EH (cell line): ENCODE results near the gene NDST3.

Experiments used
- DNase-seq: peaks from one replicate; pipeline ENCODE4 v3.0.0-alpha.2; 2015; ENCODE audit warnings: low read depth

NDST3 gene

DNA sequence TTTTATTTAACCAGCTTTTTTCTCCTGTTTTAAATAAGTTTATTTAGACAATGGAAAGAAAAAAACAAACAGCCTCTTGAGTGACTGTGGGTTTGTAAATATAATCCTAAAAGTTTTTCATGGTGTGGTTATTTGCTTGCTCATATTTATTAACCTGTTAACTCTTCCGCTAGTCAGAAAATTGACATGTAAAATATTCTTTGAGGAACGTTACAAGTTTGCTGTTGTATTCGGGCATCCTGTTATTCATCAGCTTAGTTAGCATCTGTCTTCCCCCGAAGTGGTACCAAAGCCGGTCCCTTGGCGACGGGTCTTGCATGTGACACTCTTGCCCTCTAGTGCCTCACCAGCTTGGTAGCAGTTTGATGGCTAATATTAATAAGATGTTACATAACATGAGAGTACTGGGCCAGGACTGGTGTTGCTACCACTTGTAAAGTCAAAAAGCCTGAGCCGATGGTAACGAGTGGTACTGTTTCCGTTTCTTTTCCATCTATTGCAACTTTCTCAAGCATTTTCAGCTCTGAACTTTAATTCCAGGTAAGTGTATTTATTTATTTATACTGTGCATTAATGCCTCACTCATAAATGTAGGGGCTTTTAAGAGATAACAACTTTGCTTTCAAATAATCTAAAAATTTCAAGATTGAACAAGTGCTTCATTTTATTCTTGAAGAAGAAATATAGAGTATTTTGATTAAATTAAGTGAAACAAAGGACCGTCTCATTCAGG, at the start of gene NDST3:
Gene NDST3, plus strand, starts transcription at position 434 of the 733 bp plus-strand sequence. CDS start 19,425 bp downstream, outside the sequence.
- DNase-seq: peak; percentile 73

DNA sequence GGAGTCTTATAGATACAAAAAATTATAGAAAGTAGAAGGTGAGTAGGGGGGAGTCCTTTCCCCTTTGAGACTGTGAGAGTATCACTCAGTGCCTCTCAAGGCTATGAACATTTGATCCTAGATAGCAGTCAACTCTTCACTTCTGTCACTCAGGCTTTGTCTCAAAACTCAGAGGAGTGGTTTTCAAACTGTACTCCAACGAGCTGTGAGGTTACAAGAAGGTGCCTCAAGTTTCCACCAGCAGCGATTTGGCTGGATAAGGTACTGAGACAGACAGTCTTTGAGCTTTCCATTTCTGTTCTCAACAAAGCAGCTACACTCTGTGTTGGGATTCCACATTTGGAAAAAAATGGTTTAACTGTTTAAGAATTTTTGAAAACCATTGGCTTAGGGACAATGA, 48.0 kb upstream of the NDST3 start:
- no peak for DNase-seq

DNA sequence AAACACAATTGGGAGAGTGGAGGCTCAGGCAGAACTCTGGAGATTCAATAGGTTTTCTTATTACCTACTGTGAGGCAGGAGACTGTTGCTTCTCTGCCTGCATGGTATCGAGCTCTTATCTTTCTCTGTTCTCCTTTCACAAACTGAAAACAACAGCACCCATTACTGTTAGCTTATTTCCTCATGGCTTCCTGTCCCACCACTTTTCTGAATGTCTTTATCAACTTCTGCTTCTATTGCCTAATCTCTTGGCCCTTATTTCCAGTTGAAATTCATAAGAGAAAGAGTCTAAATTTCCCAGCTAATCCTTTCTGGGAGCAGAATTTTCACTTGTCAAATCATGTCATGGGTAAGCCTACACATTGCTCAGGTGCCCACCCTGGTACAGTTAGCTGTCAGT, 46.8 kb upstream of the NDST3 start:
- DNase-seq: no peak

DNA sequence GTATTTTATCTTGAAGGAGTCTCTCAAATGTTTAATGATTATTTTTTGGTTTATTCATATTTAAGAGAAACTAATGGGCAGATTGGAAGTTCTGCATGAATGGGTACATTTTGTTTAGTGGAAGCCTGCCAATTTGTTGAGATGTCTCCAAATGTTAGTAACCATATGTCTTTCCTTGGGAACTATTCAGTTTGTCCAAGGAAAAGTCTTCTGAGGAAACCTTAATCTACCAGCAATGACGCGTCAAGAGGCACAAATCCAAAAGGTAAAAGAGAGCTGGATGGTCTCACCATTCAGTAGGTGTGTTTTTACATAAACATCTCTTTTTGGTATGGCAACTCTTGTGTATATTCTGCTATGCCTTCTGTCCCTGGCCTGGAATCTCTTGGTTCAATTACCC, 37.4 kb upstream of the NDST3 start:
- no peak for DNase-seq

DNA sequence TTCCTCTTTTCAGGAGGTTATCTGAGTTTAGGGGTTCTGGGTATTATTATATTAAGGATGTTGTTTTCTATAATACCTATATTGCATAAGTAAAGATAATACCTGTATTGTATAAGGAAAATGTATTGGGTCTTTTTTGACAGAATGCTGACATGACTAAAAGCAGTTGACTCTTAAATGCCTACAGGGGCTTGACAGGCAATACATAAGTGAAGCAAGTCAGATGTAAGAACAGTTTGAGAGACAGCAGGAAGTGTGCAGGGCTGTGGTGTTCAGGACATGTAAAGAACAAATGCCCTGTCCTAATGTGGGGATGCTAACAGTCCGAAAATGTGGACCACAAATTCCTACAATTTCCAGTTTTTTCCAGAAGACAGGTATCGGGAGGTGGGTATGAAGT, 30.2 kb upstream of the NDST3 start:
- no peak for DNase-seq

DNA sequence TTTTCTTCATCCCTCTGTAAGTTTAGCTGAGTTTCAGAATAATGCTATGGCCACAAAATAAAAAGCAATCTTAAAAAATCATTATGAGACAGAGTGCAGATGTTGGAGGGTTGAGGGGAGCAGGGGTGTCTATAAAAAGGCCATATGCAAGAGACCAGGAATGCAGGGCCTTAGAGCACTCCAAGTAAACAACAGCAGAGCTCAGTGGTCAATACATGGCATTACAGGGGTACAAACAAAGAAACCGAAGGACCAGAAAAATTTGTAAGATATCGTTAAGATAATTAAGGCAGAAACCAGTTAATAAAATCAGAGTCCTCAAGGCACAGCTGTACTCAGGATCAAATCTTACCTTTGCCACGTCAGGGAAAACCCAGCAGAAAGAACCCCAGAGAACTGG, 28.4 kb upstream of the NDST3 start:
- no peak for DNase-seq

DNA sequence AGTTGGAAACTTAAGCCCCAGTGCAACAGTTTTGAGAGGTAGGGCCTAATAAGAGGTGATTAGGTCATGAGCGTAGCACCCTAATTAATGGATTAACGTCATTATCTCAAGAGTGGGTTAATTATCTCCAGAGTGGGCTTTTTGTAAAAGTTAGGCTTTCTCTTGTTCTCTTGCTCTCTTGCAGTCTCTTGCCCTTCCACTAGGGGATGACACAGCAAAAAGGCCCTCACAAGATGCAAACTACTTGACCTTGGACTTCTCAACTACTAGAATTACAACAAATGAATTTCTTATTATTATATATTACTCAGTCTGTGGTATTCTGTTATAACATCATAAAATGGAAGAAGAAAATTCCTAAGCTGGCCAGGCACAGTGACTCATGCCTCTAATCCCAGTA, 22.1 kb upstream of the NDST3 start:
- peak; percentile 35 for DNase-seq

DNA sequence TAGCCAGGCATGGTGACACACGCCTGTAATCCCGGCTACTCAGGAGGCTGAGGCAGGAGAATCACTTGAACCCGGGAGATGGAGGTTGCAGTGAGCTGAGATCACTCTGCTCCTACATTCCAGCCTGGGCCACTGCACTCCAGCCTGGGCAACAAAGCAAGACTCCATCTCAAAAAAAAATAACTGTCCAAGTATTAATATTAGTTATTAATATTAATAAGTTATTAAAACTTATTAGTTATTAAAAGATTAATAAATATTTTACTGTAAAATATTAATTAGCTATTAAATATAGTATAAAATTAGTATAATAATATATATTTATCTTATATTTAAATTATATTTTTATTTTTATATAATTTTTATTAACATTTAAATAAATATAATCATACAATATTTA, 19.5 kb upstream of the NDST3 start:
- no peak for DNase-seq

DNA sequence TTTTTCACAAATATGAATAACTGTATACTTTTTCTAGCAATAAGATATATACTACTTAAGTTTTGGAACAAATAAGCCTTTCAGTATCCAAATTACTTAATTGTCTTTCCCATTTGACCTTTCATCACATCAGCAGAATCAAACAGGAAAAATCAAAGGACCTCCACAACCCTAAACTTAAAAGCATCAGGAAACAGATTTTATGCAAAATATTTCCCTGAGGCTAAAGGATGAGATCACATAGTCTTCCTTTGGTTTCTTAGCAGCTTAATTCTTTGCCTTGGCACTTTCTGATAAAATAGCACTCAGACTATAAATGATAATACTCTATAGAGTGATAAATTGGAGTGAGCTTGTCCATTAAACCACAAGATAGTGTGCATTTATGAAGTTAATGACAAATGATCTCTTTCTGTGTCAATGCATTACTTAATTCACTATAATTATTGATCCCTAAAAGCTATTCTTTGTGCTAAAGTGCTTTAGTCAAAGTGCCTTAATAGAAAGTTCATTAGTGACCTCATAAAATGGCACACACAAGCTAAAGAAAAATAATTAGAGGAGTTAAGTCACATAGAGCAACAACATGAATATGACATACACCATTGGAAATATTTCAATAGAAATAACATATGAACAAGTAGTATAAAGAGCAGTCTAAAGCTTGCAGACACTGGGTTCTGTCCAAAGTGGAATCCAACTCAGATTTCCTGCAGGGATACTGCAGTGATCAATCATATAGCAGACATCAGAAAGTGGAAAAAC, 15.7 kb upstream of the NDST3 start:
- DNase-seq: no peak

DNA sequence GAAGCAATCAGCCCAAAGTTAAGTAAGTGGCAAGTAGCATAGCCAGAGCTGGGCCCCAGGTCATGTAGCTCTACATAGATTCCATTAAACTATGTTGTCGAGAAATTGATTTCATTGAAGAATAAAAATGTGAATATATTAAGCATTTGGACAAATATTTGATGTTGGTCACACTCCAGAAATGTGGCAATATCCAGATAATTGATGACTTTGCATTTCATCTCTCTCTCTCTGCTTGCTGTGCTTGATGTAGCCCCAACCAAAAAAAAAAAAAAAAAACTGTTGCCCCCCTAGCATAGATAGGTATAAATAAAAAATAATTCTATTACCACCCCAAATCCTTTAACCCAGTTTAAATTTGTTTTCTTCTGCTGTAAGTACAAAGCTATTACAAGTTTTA, 7.5 kb upstream of the NDST3 start:
- no peak for DNase-seq

DNA sequence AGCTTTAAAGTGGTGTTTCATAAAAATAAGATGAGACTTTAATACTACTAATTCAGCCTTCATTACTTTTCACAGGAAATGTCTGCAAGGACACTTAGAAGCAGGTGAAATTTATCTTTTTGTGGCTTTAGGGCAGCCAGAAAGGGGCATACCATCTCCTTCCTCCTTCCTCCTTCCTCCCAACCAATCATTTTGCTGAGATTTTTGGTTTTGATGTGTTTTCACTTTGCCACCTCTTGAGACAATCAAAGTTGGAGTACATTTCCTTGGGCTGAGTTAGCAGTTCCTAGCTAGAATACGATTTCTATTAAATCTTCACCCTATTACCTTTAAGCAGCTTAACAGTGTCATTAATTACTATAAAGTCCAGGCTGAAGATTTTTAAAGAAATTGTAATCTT, 5.1 kb upstream of the NDST3 start:
- DNase-seq: no peak

DNA sequence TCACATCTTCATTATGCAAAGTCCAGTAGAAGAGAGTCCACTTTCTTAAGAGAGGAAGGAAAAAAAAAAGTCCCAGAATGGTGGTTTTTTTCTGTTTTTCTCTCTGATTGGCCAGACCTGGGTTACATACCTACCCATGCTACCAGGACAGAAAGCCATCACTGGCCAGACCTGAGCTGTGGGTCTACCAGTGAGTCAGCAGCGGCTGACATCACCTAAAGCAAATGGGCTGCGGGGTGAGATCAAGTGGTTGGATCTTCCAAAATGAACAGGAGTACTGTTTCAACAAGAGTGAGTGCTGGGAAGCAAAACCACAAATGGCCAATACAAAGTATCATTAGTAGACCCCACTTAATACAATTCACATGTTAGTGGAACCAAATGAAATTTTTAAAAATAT, 1.6 kb upstream of the NDST3 start:
- peak; percentile 11 for DNase-seq

DNA sequence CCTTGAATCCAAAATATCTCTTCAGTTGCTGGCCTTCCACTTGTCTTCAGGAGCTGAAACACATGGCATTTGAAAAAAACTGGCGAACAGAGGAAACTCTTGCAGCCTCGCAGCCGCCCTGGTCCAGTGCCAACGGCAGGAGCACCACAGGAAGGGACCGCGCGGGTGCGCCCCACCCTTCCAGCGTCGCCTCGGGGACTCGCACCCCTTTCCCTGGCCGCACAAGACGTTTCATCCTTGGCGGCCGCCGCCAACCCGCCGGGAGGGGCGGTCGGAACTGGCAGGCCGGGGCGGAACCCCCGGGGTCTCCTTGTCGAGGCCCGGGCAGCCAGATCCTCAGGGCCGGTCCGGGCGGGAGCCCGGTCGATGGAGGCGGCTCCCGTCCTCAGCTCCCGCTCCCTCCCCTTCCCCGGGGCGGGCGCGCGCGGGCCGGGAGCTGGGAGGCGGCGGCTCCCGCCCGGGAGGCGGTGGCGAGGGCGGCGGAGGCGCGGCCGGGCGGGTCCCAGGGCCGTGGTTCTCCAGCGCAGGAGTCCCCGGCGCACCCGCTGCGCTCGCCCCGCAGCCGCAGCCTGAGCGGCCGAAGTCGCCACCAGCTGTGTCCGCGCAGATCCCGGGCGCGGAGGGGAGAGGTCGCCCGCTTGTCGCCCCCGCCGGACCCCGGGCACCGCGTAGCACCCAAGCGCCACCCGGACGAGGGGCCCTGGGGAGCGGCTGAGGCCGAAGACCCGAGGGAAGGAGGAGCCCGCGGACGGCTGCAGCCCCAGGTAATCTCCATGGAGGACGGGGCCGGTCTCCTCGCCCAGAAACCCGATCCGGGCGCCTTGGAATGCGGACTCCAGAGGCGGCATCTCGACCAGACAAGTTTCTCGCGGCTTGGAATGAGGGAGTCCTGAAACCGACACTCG, 886 bp upstream of the NDST3 start:
- peak; percentile 53 for DNase-seq

DNA sequence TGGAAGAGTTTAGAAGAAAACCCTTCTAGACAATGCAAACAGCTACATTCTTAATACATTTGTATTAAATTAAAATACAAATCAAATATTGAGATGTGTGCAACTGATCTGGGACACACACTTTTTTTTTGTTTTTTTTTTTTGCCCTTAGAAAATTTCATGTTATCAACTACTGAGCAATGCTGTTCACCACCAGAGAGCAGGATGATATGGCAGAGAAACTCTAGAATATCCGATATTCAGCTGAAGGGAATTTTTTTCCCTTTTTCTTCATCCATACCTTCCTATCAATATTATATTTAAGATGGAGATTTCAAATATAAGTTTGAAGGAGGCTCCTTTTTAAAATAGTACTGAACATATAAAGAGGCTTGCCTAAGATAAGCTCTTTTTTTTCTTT, 1.0 kb downstream of the NDST3 start:
- DNase-seq: no peak

DNA sequence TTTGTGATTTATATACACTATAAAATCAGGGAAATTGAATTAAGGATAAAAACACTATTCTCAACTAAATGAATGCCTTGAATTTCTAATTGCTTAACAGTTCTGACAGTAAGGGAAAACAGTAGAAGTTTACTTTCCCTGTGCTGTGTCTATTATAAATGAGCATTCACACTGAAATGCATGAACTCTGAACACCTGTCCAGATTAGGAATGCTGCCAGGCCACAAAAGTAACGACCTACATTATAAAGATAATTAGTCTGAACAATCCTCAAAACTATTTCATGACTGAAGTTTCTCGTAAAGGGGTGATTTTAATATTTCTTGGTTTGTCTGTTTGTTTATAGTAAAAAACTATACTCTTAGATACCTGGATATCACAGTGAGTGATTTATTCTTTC, 2.0 kb downstream of the NDST3 start:
- DNase-seq: no peak

DNA sequence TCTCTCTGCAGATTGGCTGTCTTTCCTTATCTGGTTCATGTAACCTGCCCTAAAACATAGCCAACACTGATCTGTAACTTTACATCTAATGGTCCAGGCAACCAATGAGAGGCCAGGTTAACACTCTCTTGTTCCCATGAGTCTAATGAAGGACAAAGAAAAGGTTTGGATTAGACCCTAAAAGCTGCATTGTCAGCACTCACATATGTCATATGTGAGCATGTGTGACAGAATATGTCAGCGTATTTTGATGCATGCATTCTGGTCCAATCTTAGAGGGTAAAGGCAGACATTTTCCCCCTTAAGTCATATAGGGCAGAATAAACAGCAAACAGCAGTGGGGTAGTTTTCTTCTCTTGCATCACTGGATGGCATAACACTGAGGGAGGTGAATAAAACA, 3.7 kb downstream of the NDST3 start:
- DNase-seq: no peak

DNA sequence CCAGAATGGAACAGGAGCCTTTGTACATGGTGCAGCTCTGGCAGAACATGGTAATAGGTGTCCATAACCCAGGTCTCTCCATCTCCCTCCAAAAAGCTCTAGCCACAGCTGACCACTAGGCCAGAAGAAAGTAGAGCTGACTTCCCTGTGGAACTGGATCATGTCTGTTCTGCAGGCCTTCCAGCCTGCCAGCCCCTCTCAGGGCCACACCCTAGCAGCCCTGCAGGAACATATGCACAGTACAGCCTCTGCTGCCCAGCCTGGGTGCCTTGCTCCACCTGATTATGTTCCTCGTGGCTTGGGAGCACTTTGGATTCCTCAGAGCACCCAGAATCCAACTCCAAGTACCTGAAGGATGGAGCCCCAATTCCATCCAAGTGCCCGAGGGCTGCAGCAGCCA, 12.0 kb downstream of the NDST3 start:
- no peak for DNase-seq

DNA sequence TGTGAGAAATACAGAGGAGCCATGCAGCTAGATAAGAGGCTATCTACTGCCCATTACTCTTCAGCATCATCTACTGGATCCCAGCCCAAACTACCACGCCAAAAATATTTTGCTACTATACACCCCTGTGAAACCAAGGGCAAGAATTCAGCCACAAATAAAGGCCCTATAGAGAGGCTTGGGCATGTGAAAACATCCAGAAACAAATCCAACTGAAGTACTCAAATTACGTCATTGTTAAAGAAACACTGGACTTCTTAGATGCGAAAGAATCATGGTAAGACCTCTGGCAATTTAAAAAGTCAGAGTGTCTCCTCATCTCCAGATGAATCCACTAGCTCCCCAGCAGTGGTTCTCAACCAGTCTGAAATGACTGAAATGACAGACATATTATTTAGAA, 12.8 kb downstream of the NDST3 start:
- DNase-seq: no peak

DNA sequence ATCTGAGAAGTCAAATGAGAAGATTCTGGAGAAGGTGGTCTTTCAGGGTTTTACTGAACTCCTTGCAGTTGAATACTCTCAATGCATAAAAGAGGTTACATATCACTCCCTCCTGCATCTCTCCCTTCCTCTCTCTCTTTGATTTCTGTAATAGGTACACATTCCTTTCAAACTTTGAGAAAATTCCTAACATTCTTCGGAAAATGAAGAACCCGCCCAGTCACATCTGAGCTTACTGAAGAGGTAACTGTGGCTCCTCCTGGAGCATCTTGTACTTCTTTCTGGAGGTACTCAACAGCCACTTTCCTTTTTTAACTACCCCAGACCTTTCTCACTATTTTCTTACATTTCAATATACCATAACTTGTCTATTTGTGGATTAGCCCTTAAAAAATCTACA, 24.7 kb downstream of the NDST3 start:
- no peak for DNase-seq

DNA sequence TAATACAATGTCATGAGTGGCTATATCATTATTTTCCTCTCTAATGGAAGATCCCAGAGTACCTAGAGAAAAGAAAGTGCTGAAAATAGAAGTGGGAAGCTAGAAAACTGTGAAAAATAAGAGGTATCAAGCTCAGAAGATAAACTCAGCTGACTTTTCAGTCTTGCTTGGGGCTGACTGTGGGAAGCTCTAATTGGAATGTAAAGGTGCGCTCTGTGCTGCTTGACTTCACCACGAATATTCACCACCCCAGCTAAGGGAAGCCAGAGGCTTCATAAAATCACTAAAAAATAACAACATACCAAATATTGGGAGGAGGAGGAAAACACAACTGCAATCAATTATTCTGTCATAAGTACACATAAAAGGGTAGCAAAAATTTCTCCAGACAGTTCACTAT, 25.1 kb downstream of the NDST3 start:
- no peak for DNase-seq

DNA sequence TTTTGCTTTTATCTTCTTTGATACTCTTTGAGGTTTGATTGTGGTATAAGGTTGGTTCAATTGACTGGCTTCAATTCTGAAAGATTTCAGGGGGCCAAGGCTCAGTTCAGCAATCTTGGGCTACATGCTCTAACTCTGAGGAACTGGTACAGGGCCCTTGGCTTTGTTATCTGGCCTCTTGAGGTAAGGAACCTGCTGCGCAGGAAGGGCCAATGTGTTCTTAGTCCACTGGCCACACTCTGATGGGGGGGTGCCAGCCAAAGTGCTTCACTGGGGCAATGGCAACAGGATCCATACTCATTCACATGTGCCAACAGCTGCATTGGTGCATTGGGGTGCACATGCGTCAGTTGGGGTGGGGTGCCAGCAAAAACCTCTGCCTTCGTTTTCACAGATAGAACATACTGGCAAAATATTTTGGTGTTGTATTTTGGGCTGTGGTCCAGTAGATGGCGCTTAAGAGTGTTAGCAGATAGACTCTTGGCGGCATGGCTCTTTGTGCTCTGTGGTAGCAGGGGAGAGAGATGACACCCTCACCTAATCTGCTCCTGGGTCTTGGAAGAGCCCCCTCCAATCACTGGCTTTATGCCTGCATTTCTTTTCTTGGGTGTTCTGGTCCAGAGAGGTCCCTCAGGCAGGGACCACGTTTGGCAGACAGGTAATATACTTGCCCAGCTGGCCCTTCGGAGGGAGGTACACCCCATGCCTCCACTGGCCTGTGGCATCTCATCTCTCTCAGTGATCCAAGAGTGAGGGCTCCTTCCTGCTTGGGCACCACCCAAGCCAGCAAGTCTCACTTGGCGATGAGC, 42.9 kb downstream of the NDST3 start:
- peak; percentile 56 for DNase-seq

DNA sequence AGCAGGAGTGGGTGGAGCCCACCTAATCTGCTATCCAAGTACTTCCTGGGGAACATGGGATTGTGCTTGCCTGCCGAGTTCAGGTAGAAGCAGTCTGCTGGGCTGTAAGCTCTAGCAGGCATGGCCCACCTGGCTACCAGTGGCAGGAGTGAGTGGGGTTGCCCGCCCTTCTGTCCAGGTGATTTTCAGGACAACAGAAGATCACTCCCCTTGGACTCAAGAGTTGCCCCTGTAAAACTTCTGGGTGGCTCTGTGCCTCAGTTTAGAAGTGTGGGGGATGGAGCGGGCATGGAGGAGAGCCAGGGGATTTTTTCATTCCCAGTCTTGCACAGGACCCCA, 43.5 kb downstream of the NDST3 start:
- DNase-seq: no peak
